CD4-positive, alpha-beta T cell treated with Interleukin-4 for 1 hour (primary cell): ENCODE data around the gene NRP2.

Source experiments
- DNase-seq, 2 donors: peaks; one replicate each; pipeline ENCODE4 v3.0.0-alpha.2; 2020 to 2022

Gene NRP2

GRCh38 chr2:205781244-205781931 is 99.1 kb downstream of the NRP2 start:
- no peak for DNase-seq

- no peak for DNase-seq
Measured at GRCh38 chr2:205782941-205783340, 100.6 kb downstream of the NRP2 start.

GRCh38 chr2:205783872-205784499 is 101.7 kb downstream of the NRP2 start:
- DNase-seq: no peak

- DNase-seq: no peak
Measured at GRCh38 chr2:205785507-205786260, 103.4 kb downstream of the NRP2 start.

- DNase-seq: no peak
Measured at GRCh38 chr2:205786976-205787375, 104.7 kb downstream of the NRP2 start.

DNA sequence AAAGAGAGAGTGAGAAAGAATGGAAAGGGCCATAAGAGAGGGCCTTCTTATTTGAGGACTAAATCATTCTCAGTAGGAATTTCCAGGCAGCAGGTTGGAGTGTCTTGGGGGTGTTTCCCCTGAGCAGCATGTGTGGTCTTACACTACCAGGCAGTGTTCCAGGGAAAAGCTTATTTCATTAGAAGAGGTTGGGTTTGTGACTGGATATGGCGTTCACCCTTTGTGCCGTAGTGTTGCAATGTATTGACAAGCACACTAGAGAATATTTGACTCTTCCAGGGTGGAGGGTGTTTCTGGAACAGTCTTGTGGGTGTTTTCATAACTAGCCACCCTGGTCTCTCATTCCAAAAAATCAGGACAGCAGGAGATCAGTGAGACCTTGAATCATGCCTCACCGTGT is 105.5 kb downstream of the NRP2 start:
- no peak for DNase-seq

DNA sequence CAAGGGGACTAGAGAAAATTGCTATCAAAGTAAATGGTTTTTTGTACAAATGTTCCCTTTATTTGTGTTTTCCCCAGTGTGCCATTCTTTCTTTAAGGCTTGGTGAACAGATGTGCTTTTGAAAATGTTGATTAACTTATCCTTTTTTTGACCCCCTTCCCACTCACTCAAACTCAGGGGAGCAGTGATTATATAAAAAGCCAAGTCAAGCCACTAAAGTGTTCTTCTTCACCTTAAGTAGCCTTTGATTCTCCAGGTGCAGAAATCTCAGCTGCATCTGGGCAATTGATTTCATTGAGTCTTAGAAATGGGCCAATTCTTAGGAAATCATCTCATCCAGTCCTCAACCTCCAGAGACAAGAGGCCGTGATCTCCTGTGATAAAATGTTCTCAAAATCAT is 107.6 kb downstream of the NRP2 start:
- DNase-seq: no peak

GRCh38 chr2:205792908-205793307 is 110.6 kb downstream of the NRP2 start:
- no peak for DNase-seq

DNA sequence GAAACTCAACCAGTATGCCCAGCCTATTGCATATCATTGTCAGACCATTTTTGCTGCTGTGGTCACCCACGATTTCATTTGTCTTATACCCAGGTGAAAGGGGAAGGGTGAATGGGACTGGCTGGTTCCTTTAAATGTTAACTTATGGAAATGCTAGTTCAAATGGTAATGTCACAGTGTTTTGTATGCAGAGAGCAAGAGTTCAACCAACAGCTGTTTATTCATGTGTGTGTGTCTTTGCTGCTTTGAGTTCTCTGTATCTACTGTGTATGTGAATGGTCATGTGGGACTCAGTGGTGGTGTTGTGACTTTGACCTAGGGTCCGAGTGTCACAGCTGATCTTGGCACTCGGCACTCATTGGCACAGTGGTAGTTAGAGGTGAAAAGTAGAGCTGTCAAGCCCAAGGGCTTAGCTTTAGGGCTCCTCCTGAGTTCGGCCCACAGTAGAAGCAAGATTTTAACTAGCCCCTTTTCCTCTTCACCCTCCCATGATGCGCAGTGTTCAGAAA is 114.6 kb downstream of the NRP2 start:
- DNase-seq: no peak

DNA sequence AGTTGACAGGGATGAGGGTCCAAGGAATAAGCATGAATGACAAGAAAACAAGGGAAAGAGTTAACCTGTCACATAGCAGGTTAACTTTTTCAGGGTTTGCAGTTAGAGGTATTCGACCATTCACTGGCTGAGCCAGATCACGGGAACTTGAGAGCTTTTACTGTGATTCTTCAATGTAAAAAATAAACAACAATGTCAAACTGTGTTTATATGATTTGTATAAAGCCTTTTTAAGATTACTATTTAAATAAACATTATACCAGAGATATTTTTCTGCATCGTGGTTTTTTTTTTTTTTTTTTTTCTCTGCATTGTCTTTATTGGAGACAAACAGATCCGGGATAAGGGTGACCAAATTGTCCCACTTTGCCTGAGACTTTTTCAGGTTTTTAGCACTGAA is 115.6 kb downstream of the NRP2 start:
- DNase-seq: no peak

DNA sequence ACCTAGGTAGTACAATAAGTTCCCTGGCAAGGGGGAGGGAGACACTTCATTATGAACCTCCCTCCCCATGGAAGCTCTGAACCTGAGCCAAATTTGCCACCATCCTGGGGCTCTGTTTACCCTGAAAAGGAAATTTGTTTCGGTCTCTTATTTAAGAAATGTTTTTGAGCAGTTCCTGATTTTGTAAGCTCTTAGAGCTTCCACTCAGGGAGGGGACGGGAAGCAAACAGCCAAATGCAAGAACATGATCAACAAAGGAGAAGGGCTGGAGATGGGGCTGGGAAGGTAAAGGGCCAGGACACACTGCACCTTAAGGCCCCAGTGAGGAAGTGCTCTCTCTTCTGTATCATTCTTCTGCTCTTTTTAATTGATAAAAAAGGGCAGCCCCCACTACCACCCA is 117.9 kb downstream of the NRP2 start:
- no peak for DNase-seq

GRCh38 chr2:205800773-205801172 is 118.5 kb downstream of the NRP2 start:
- no peak for DNase-seq

- DNase-seq: no peak
Measured at GRCh38 chr2:205802065-205802464, 119.8 kb downstream of the NRP2 start.

DNA sequence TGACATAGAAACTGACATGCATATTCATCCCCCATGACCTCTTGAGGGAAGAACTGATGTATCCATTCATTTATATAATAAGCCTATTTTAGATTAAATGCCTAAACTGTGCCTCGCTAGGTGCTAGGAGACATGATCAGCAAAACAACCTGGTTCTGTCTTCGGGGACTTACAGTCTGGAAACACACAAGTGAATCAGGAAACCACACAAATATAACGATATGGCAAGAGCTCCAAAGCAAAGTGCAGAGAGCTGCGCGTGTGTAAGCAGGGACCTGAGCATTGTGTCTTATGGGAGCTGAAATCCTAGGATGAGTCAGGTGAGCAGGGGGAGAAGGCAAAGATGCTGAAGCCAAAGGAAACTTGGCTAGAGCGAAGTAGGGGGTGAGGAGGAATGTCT is 120.6 kb downstream of the NRP2 start:
- no peak for DNase-seq

DNA sequence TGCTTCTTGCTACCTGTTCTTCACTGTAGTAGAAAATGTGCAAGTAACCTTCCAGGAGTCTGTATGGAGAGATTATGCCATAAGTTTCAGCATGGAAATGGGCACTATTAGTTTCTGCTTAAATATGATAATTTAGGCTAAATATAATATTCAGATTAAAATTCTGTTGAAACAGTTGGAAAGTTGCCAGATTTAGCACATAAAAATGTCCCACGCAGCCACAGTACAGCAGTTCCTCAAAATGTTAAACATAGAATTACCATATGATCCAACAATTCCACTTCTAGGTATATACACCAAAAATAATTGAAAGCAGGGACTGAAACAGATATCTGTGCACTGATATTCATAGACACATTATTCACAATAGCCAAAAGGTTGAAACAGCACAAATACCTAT is 121.2 kb downstream of the NRP2 start:
- DNase-seq: no peak

GRCh38 chr2:205805136-205805535 is 122.8 kb downstream of the NRP2 start:
- no peak for DNase-seq

GRCh38 chr2:205806143-205806905 is 124.0 kb downstream of the NRP2 start:
- no peak for DNase-seq

DNA sequence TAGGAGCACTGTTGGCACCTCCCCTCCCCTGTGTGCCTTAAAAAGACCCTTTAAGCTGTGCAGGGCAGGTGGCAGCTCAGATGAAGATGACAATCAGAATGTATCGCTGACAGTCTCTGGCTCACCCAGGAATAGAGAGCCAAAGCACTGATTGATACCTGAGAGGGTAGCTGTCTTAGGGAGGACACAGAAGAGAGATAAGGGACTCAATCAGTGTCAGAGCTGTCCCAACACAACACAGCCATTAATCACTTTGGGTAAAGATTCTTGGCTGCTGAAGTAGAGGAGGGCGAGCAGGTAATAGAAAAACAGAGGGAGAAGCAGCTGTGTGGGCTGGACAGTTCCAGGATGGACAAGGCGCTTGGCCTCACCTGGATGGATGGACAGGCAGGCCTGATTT is 124.9 kb downstream of the NRP2 start:
- no peak for DNase-seq

DNA sequence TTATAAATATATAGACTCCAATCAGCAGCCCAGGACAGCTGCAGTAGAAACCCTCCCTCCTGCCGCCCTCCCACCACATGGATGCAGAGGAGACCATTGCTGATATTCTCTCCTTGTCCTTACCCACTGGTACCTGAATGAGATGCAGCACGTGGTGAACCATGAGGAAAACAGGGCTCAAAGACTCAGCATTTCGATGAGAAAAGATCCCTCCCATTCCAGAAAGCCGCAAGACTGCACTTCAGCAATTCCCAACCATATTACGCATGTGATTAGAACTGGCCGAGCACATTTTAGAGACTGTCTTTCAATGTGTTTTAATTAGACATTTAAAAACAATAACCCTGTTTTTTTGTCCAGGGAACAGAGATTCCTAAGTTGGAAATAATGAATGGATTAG is 125.5 kb downstream of the NRP2 start:
- DNase-seq: no peak

- DNase-seq: no peak
Measured at GRCh38 chr2:205808486-205809121, 126.3 kb downstream of the NRP2 start.

- no peak for DNase-seq
Measured at GRCh38 chr2:205811387-205811786, 129.1 kb downstream of the NRP2 start.

GRCh38 chr2:205814039-205814364 is 131.7 kb downstream of the NRP2 start:
- no peak for DNase-seq

- DNase-seq: no peak
Measured at GRCh38 chr2:205815673-205816072, 133.4 kb downstream of the NRP2 start.
